Limb (tissue), 2 donors: ENCODE measurements around the gene TIAM2.
"Not testable (repeated sequence)": the region's sequence is repeated elsewhere in the genome, so short reads cannot be mapped to it uniquely, and the experiment has no call there.

Source experiments
- DNase-seq, 2 donors: peaks; one replicate each; pipeline ENCODE4 v3.0.0-alpha.2; 2016; ENCODE audit errors: extremely low spot score in 2 of 2

Gene TIAM2

GRCh38 chr6:154989448-154989847 is 5.7 kb upstream of the TIAM2 start:
- DNase-seq = no peak

- DNase-seq = no peak
Observed at GRCh38 chr6:154991207-154991606, 3.9 kb upstream of the TIAM2 start.

- no peak for DNase-seq
Observed at GRCh38 chr6:154993026-154993425, 2.1 kb upstream of the TIAM2 start.

- no peak for DNase-seq
Observed at GRCh38 chr6:154993710-154994109, 1.4 kb upstream of the TIAM2 start.

- no peak for DNase-seq
Observed at GRCh38 chr6:154994836-154995253, 270 bp upstream of the TIAM2 start.

- no peak for DNase-seq
Observed at GRCh38 chr6:154996016-154996590, 988 bp downstream of the TIAM2 start.

- no peak for DNase-seq
Observed at GRCh38 chr6:154996841-154997311, 1.8 kb downstream of the TIAM2 start.

GRCh38 chr6:154998855-154999254 is 3.7 kb downstream of the TIAM2 start:
- no peak for DNase-seq

GRCh38 chr6:155001482-155001881 is 6.4 kb downstream of the TIAM2 start:
- no peak for DNase-seq

GRCh38 chr6:155001934-155002333 is 6.8 kb downstream of the TIAM2 start:
- DNase-seq = no peak

GRCh38 chr6:155003476-155003875 is 8.4 kb downstream of the TIAM2 start:
- DNase-seq = no peak

GRCh38 chr6:155004017-155004416 is 8.9 kb downstream of the TIAM2 start:
- DNase-seq = no peak

GRCh38 chr6:155004576-155005372 is 9.7 kb downstream of the TIAM2 start:
- no peak for DNase-seq

- DNase-seq = no peak
Observed at GRCh38 chr6:155008625-155009024, 13.5 kb downstream of the TIAM2 start.

GRCh38 chr6:155010940-155011339 is 15.8 kb downstream of the TIAM2 start:
- DNase-seq = no peak

GRCh38 chr6:155011809-155012291 is 16.7 kb downstream of the TIAM2 start:
- peak in 1 of 2 donors; percentile 64 for DNase-seq

- peak; percentile 57 to 78 for DNase-seq
Observed at GRCh38 chr6:155013457-155013876, 18.4 kb downstream of the TIAM2 start.

GRCh38 chr6:155014137-155014536 is 19.0 kb downstream of the TIAM2 start:
- DNase-seq = no peak

- DNase-seq = no peak
Observed at GRCh38 chr6:155014670-155015300, 19.7 kb downstream of the TIAM2 start.

- not testable (repeated sequence) for DNase-seq
Observed at GRCh38 chr6:155018415-155018814, 23.3 kb downstream of the TIAM2 start.

GRCh38 chr6:155021680-155022079 is 26.6 kb downstream of the TIAM2 start:
- no peak for DNase-seq

GRCh38 chr6:155022721-155023120 is 27.6 kb downstream of the TIAM2 start:
- DNase-seq = no peak
